Mesothelial cell of epicardium (in vitro differentiated cells): Measurements from ENCODE around the gene PTPRU. TPM values are rescaled to one million over a fixed set of nuclear protein-coding genes. Genes with fewer than 3 reads are reported as not detected.

Source experiments
- DNase-seq, 2 experiments: peaks; one replicate each; pipeline ENCODE4 v3.0.0; 2021; ENCODE audit warnings: low spot score in 2 of 2; ENCODE audit not compliant: unreplicated experiment in 2 of 2
- H3K27ac Mint-ChIP-seq: 2 replicates; pipeline ENCODE4 v1.8.0; 2021; ENCODE audit warnings: mixed read lengths
- H3K27me3 Mint-ChIP-seq: 2 replicates; pipeline ENCODE4 v1.8.0; 2021; ENCODE audit warnings: low read depth, mixed read lengths
- H3K36me3 Mint-ChIP-seq: 2 replicates; pipeline ENCODE4 v1.8.0; 2021; ENCODE audit warnings: mixed read lengths
- H3K4me1 Mint-ChIP-seq: 2 replicates; pipeline ENCODE4 v1.8.0; 2021; ENCODE audit warnings: mixed read lengths
- H3K4me3 Mint-ChIP-seq: 2 replicates; pipeline ENCODE4 v1.8.0; 2021; ENCODE audit warnings: mild to moderate bottlenecking, moderate library complexity, mixed read lengths
- H3K9me3 Mint-ChIP-seq: 2 replicates; pipeline ENCODE4 v1.8.0; 2021; ENCODE audit warnings: mixed read lengths
- total RNA-seq: library from RNA; stranded (reverse); gene quantifications from 3 replicates; pipeline ENCODE4 v1.2.1, GENCODE V29; 2021
- TF ChIP-seq, protein P1 (sequence below): fragments of 200-600 bp; sonication (generic); IDR thresholded peaks from one replicate; pipeline ENCODE4 v1.5.0; 2021; ENCODE audit warnings: antibody characterized with exemption; ENCODE audit not compliant: unreplicated experiment

Gene PTPRU
- total RNA-seq, 1 donor from 2014 or later: 151 TPM

GRCh38 chr1:29331729-29332128 is 95.4 kb downstream of the PTPRU start:
- H3K4me1 Mint-ChIP-seq: no peaks in the 10 kb centered on the region
- H3K9me3 Mint-ChIP-seq: no peaks in the 10 kb centered on the region
- no peak for DNase-seq
- peaks cover 2% of the 10 kb centered on the region for H3K27me3 Mint-ChIP-seq
- no peak overlapping the region for H3K27ac Mint-ChIP-seq
- TF ChIP-seq, protein P1, sequence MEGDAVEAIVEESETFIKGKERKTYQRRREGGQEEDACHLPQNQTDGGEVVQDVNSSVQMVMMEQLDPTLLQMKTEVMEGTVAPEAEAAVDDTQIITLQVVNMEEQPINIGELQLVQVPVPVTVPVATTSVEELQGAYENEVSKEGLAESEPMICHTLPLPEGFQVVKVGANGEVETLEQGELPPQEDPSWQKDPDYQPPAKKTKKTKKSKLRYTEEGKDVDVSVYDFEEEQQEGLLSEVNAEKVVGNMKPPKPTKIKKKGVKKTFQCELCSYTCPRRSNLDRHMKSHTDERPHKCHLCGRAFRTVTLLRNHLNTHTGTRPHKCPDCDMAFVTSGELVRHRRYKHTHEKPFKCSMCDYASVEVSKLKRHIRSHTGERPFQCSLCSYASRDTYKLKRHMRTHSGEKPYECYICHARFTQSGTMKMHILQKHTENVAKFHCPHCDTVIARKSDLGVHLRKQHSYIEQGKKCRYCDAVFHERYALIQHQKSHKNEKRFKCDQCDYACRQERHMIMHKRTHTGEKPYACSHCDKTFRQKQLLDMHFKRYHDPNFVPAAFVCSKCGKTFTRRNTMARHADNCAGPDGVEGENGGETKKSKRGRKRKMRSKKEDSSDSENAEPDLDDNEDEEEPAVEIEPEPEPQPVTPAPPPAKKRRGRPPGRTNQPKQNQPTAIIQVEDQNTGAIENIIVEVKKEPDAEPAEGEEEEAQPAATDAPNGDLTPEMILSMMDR: no peak
- peaks cover 14% of the 10 kb centered on the region for H3K36me3 Mint-ChIP-seq
- no peak overlapping the region for H3K4me3 Mint-ChIP-seq

DNA sequence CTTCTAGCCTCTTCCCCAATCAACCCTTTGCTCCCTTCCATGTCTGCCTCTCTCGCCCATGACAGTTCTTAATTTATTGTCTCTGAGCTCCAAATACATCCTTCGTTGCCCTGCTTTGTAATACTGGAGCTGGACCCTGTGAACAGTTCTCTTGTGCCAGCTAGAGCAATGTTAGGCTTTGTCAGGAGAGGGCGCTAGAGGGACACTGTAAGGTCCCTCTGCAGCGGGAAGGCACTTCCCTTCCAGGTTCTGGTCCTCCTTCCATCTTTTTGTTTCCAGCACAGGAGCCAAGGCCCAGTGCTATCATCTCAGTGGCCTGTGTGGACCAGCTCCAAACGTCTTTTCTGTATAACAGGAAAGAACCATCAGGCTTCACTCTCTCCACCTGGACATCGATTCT is 95.9 kb downstream of the PTPRU start:
- Mint-ChIP-seq H3K36me3 (peaks cover 12% of the 10 kb centered on the region), H3K27me3 (peaks cover 2% of the 10 kb centered on the region), H3K4me1 (no peaks in the 10 kb centered on the region), H3K9me3 (no peaks in the 10 kb centered on the region), H3K4me3 (no peak overlapping the region), H3K27ac (no peak overlapping the region)
- TF ChIP-seq, protein P1: peak; percentile 35
- no peak for DNase-seq

GRCh38 chr1:29333008-29333407 is 96.7 kb downstream of the PTPRU start:
- no peak overlapping the region for H3K4me3 Mint-ChIP-seq
- no peaks in the 10 kb centered on the region for H3K4me1 Mint-ChIP-seq
- no peaks in the 10 kb centered on the region for H3K9me3 Mint-ChIP-seq
- DNase-seq: no peak
- H3K27ac Mint-ChIP-seq: no peak overlapping the region
- TF ChIP-seq, protein P1: no peak
- H3K27me3 Mint-ChIP-seq: peaks cover 6% of the 10 kb centered on the region
- peaks cover 7% of the 10 kb centered on the region for H3K36me3 Mint-ChIP-seq

DNA sequence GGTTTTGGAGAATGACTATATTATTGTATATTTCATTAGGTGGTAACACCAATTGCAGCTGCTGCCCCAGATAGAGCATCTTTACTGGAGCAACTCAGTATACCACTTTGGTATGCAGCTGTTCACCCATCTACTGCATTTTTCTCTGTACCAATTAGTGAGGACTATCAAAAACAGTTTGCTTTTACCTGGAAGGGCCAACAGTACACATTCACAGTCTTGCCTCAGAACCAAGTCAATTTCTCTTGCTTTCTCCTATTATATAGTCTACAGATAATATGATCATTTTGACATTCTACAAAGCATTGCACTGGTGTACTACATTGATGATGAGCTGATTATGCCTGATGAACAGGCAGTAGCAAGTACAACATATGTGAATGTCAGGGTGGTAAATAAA is 99.3 kb downstream of the PTPRU start:
- Mint-ChIP-seq H3K27ac (no peak overlapping the region), H3K4me1 (no peaks in the 10 kb centered on the region), H3K27me3 (peaks cover 7% of the 10 kb centered on the region), H3K4me3 (no peak overlapping the region), H3K9me3 (no peaks in the 10 kb centered on the region), H3K36me3 (no peaks in the 10 kb centered on the region)
- DNase-seq: no peak
- TF ChIP-seq, protein P1: no peak

GRCh38 chr1:29338908-29339575 is 102.7 kb downstream of the PTPRU start:
- TF ChIP-seq, protein P1: no peak
- Mint-ChIP-seq H3K36me3 (no peaks in the 10 kb centered on the region), H3K4me3 (no peak overlapping the region), H3K27ac (no peak overlapping the region), H3K4me1 (peaks cover 6% of the 10 kb centered on the region), H3K27me3 (peaks cover 23% of the 10 kb centered on the region), H3K9me3 (no peaks in the 10 kb centered on the region)
- DNase-seq: no peak

DNA sequence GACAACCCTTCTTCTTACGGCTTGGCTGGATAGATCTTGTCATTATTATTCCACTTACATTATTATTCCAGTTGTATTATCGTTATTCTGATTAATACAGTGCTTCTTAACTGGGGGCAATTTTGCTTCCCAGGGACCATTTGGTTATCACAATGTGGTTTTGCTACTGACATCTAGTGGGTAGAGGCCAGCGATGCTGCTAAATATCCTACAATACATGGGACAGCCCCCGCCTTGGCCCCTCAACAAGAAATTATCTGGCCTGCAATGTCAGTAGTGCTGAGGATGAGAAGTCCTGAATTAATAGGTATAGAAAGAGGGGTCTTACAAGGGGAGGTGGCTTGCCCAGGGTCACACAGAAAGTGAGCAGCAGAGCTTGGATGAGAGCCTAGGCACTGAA is 105.6 kb downstream of the PTPRU start:
- no peak for DNase-seq
- Mint-ChIP-seq H3K9me3 (no peaks in the 10 kb centered on the region), H3K4me3 (no peak overlapping the region), H3K4me1 (peaks cover 8% of the 10 kb centered on the region), H3K27ac (no peak overlapping the region), H3K27me3 (peaks cover 37% of the 10 kb centered on the region), H3K36me3 (no peaks in the 10 kb centered on the region)
- TF ChIP-seq, protein P1: no peak
